ENCODE data around the gene CHRNA1.

CHRNA1 gene

GRCh38 chr2:174759381-174760065 lies 4.7 kb downstream of the CHRNA1 start:
- Histone ChIP-seq H3K9me3 (ENCODE audit: insufficient read depth, low read depth, low read length) (no peaks in the 10 kb centered on the region), H3K27ac (ENCODE audit: low read depth, low read length) (no peak overlapping the region), H3K4me3 (ENCODE audit: low read length) (no peak overlapping the region), H3K4me1 (ENCODE audit: insufficient read depth, low read length) (peaks cover 14% of the 10 kb centered on the region), H3K9ac (ENCODE audit: low read depth, low read length) (no peak overlapping the region), H3K36me3 (ENCODE audit: insufficient read depth, low read length) (no peaks in the 10 kb centered on the region), H3K27me3 (ENCODE audit: insufficient read depth, low read length) (no peaks in the 10 kb centered on the region)
- WGBS, result 80% methylated on average over 11 of the region's 11 CpGs

GRCh38 chr2:174756743-174757142 lies 7.5 kb downstream of the CHRNA1 start:
- Histone ChIP-seq H3K36me3 (ENCODE audit: insufficient read depth, low read length) (no peaks in the 10 kb centered on the region), H3K4me1 (ENCODE audit: insufficient read depth, low read length) (no peaks in the 10 kb centered on the region), H3K27ac (ENCODE audit: low read depth, low read length) (no peak overlapping the region), H3K9ac (ENCODE audit: low read depth, low read length) (no peak overlapping the region), H3K27me3 (ENCODE audit: insufficient read depth, low read length) (no peaks in the 10 kb centered on the region), H3K9me3 (ENCODE audit: insufficient read depth, low read depth, low read length) (no peaks in the 10 kb centered on the region), H3K4me3 (ENCODE audit: low read length) (no peak overlapping the region)
- WGBS, result 80% methylated on average over 10 of the region's 10 CpGs

- 95% methylated on average over 13 of the region's 13 CpGs for WGBS
- Histone ChIP-seq H3K4me3 (ENCODE audit: low read length) (no peak overlapping the region), H3K27me3 (ENCODE audit: insufficient read depth, low read length) (no peaks in the 10 kb centered on the region), H3K27ac (ENCODE audit: low read depth, low read length) (no peak overlapping the region), H3K9me3 (ENCODE audit: insufficient read depth, low read depth, low read length) (no peaks in the 10 kb centered on the region), H3K4me1 (ENCODE audit: insufficient read depth, low read length) (peaks cover 8% of the 10 kb centered on the region), H3K36me3 (ENCODE audit: insufficient read depth, low read length) (no peaks in the 10 kb centered on the region), H3K9ac (ENCODE audit: low read depth, low read length) (no peak overlapping the region)
These were observed 11.1 kb downstream of the CHRNA1 start for GRCh38 chr2:174753038-174753633.

- Histone ChIP-seq H3K9me3 (ENCODE audit: insufficient read depth, low read depth, low read length) (no peaks in the 10 kb centered on the region), H3K27ac (ENCODE audit: low read depth, low read length) (no peak overlapping the region)
- WGBS, result 96% methylated on average over 4 of the region's 4 CpGs
These were observed 11.8 kb downstream of the CHRNA1 start for GRCh38 chr2:174752403-174753037.

GRCh38 chr2:174750923-174751441 lies 13.3 kb downstream of the CHRNA1 start:
- no peaks in the 10 kb centered on the region for H3K36me3 ChIP-seq (ENCODE audit: insufficient read depth, low read length)
- no peak overlapping the region for H3K4me3 ChIP-seq (ENCODE audit: low read length)
- WGBS, result 68% methylated on average over 5 of the region's 5 CpGs
- H3K27me3 ChIP-seq (ENCODE audit: insufficient read depth, low read length), result no peaks in the 10 kb centered on the region
- H3K4me1 ChIP-seq (ENCODE audit: insufficient read depth, low read length), result peaks cover 8% of the 10 kb centered on the region
- H3K9ac ChIP-seq (ENCODE audit: low read depth, low read length), result no peak overlapping the region
- no peak overlapping the region for H3K27ac ChIP-seq (ENCODE audit: low read depth, low read length)
- H3K9me3 ChIP-seq (ENCODE audit: insufficient read depth, low read depth, low read length), result no peaks in the 10 kb centered on the region

More at GRCh38 chr2:174752403-174753037, 11.8 kb downstream of the CHRNA1 start:
- Histone ChIP-seq H3K27me3 (ENCODE audit: insufficient read depth, low read length) (no peaks in the 10 kb centered on the region), H3K36me3 (ENCODE audit: insufficient read depth, low read length) (no peaks in the 10 kb centered on the region), H3K4me3 (ENCODE audit: low read length) (no peak overlapping the region), H3K9ac (ENCODE audit: low read depth, low read length) (no peak overlapping the region), H3K4me1 (ENCODE audit: insufficient read depth, low read length) (peaks cover 8% of the 10 kb centered on the region)

GRCh38 chr2:174749793-174750192 lies 14.5 kb downstream of the CHRNA1 start:
- Histone ChIP-seq H3K9me3 (ENCODE audit: insufficient read depth, low read depth, low read length) (no peaks in the 10 kb centered on the region), H3K9ac (ENCODE audit: low read depth, low read length) (no peak overlapping the region), H3K4me1 (ENCODE audit: insufficient read depth, low read length) (peaks cover 8% of the 10 kb centered on the region), H3K36me3 (ENCODE audit: insufficient read depth, low read length) (no peaks in the 10 kb centered on the region), H3K27ac (ENCODE audit: low read depth, low read length) (peak overlapping the region; percentile 35; the same call in 1 of the 2 replicates), H3K4me3 (ENCODE audit: low read length) (no peak overlapping the region), H3K27me3 (ENCODE audit: insufficient read depth, low read length) (no peaks in the 10 kb centered on the region)
- WGBS, result 92% methylated on average over 8 of the region's 8 CpGs

- no peaks in the 10 kb centered on the region for H3K9me3 ChIP-seq (ENCODE audit: insufficient read depth, low read depth, low read length)
- peaks cover 8% of the 10 kb centered on the region for H3K4me1 ChIP-seq (ENCODE audit: insufficient read depth, low read length)
- H3K36me3 ChIP-seq (ENCODE audit: insufficient read depth, low read length), result no peaks in the 10 kb centered on the region
- H3K27ac ChIP-seq (ENCODE audit: low read depth, low read length), result peak overlapping the region; percentile 59; the same call in 1 of the 2 replicates
- H3K9ac ChIP-seq (ENCODE audit: low read depth, low read length), result peak overlapping the region; percentile 38; the same call in 1 of the 2 replicates
- H3K4me3 ChIP-seq (ENCODE audit: low read length), result peak overlapping the region; percentile 16; the same call in 1 of the 2 replicates
- no peaks in the 10 kb centered on the region for H3K27me3 ChIP-seq (ENCODE audit: insufficient read depth, low read length)
- WGBS, result 5% methylated on average over 4 of the region's 4 CpGs
These were observed 15.3 kb downstream of the CHRNA1 start for GRCh38 chr2:174748948-174749347.

GRCh38 chr2:174745142-174745541 lies 19.1 kb downstream of the CHRNA1 start:
- H3K4me1 ChIP-seq (ENCODE audit: insufficient read depth, low read length), result peaks cover 8% of the 10 kb centered on the region
- WGBS, result 91% methylated on average over 5 of the region's 5 CpGs
- H3K9ac ChIP-seq (ENCODE audit: low read depth, low read length), result no peak overlapping the region
- H3K36me3 ChIP-seq (ENCODE audit: insufficient read depth, low read length), result no peaks in the 10 kb centered on the region
- H3K27ac ChIP-seq (ENCODE audit: low read depth, low read length), result no peak overlapping the region
- H3K9me3 ChIP-seq (ENCODE audit: insufficient read depth, low read depth, low read length), result no peaks in the 10 kb centered on the region
- no peak overlapping the region for H3K4me3 ChIP-seq (ENCODE audit: low read length)
- H3K27me3 ChIP-seq (ENCODE audit: insufficient read depth, low read length), result no peaks in the 10 kb centered on the region

- Histone ChIP-seq H3K9me3 (ENCODE audit: insufficient read depth, low read depth, low read length) (no peaks in the 10 kb centered on the region), H3K27ac (ENCODE audit: low read depth, low read length) (no peak overlapping the region), H3K9ac (ENCODE audit: low read depth, low read length) (no peak overlapping the region), H3K36me3 (ENCODE audit: insufficient read depth, low read length) (no peaks in the 10 kb centered on the region), H3K27me3 (ENCODE audit: insufficient read depth, low read length) (no peaks in the 10 kb centered on the region), H3K4me1 (ENCODE audit: insufficient read depth, low read length) (peaks cover 2% of the 10 kb centered on the region), H3K4me3 (ENCODE audit: low read length) (no peak overlapping the region)
- 91% methylated on average over 2 of the region's 2 CpGs for WGBS
These were observed 20.2 kb downstream of the CHRNA1 start for GRCh38 chr2:174744111-174744510.

GRCh38 chr2:174740721-174741120 lies 23.6 kb downstream of the CHRNA1 start:
- H3K4me1 ChIP-seq (ENCODE audit: insufficient read depth, low read length), result no peaks in the 10 kb centered on the region
- no peak overlapping the region for H3K9ac ChIP-seq (ENCODE audit: low read depth, low read length)
- no peak overlapping the region for H3K4me3 ChIP-seq (ENCODE audit: low read length)
- H3K27me3 ChIP-seq (ENCODE audit: insufficient read depth, low read length), result no peaks in the 10 kb centered on the region
- WGBS, result 88% methylated on average over 3 of the region's 3 CpGs
- H3K36me3 ChIP-seq (ENCODE audit: insufficient read depth, low read length), result no peaks in the 10 kb centered on the region
- no peaks in the 10 kb centered on the region for H3K9me3 ChIP-seq (ENCODE audit: insufficient read depth, low read depth, low read length)
- no peak overlapping the region for H3K27ac ChIP-seq (ENCODE audit: low read depth, low read length)

- no peaks in the 10 kb centered on the region for H3K9me3 ChIP-seq (ENCODE audit: insufficient read depth, low read depth, low read length)
- 88% methylated on average over 3 of the region's 4 CpGs for whole genome bisulfite sequencing
- H3K36me3 ChIP-seq (ENCODE audit: insufficient read depth, low read length), result no peaks in the 10 kb centered on the region
- no peak overlapping the region for H3K27ac ChIP-seq (ENCODE audit: low read depth, low read length)
- no peak overlapping the region for H3K4me3 ChIP-seq (ENCODE audit: low read length)
- no peak overlapping the region for H3K9ac ChIP-seq (ENCODE audit: low read depth, low read length)
- H3K27me3 ChIP-seq (ENCODE audit: insufficient read depth, low read length), result no peaks in the 10 kb centered on the region
- no peaks in the 10 kb centered on the region for H3K4me1 ChIP-seq (ENCODE audit: insufficient read depth, low read length)
These were observed 25.4 kb downstream of the CHRNA1 start for GRCh38 chr2:174738841-174739240.

Data from HUES64 (cell line).